ENCODE results near the gene PEX6.
"Not testable (repeated sequence)": the region's sequence is repeated elsewhere in the genome, so short reads cannot be mapped to it uniquely, and the experiment has no call there.

GRCh38 chr6:42954405-42954804 lies 24.6 kb downstream of the PEX6 start:
- TF ChIP-seq CTCF (IDR thresholded peaks at IDR 0.05 in 8 of 11, conservative IDR thresholded peaks at IDR 0.05 in 3 of 11); POLR2A (IDR thresholded peaks at IDR 0.05); POLR2AphosphoS5 (IDR thresholded peaks at IDR 0.05): not testable (repeated sequence)
